Measurements from ENCODE around the gene JAGN1.
"Not testable (repeated sequence)": the region's sequence is repeated elsewhere in the genome, so short reads cannot be mapped to it uniquely, and the experiment has no call there.

The JAGN1 gene

DNA sequence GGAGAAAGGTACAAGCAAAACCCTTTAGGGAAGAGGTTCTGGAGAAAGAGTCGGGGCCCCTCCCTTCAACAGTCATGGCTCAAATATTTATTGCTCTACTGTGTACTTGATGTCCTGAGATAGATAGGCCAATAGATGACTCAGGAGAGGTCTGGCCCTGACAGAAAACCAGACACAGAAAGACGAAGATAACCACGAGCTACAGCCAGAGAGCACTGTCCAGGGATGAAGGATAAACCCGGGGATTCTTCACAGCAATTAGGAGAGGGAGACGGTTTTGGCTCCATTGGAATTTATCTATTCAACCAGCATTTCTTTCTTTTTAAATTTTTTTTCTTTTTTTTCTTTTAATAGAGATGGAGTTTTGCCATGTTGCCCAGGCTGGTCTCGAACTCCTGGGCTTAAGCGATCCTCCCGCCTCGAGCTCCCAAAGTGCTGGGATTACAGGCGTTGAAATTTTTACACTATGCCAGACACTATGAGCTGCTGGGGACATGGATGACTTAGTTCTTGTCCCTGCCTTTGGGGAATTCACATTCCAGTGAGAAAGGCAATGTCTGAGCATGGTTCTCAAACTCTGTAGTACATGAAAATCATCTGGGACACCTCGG is 5.8 kb upstream of the JAGN1 start:
- H3K4me3 ChIP-seq (ENCODE audit: low read length): no peak overlapping the region
- TF ChIP-seq, protein P1, sequence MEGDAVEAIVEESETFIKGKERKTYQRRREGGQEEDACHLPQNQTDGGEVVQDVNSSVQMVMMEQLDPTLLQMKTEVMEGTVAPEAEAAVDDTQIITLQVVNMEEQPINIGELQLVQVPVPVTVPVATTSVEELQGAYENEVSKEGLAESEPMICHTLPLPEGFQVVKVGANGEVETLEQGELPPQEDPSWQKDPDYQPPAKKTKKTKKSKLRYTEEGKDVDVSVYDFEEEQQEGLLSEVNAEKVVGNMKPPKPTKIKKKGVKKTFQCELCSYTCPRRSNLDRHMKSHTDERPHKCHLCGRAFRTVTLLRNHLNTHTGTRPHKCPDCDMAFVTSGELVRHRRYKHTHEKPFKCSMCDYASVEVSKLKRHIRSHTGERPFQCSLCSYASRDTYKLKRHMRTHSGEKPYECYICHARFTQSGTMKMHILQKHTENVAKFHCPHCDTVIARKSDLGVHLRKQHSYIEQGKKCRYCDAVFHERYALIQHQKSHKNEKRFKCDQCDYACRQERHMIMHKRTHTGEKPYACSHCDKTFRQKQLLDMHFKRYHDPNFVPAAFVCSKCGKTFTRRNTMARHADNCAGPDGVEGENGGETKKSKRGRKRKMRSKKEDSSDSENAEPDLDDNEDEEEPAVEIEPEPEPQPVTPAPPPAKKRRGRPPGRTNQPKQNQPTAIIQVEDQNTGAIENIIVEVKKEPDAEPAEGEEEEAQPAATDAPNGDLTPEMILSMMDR (IDR thresholded peaks at IDR 0.05; ENCODE audit: insufficient read depth, low read depth, low read length, missing control alignments): no peak
- peak; percentile 92 for DNase-seq (ENCODE audit: low read depth)

DNA sequence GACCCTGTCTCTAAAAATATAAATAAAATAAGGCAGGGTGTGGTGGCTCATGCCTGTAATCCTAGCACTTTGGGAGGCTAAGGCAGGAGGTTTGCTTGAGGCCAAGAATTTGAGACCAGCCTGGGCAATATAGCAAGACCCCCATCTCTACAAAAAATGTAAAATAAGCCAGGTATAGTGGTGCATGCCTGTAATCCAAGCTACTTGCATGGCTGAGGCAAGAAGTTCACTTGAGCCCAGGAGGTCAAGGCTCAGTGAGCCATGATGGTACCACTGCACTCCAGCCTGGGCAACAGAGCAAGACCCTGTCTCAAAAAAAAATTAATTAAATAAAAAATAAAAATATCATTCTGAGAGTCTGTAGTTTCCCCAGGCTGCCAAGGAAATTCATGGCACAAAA is 4.1 kb upstream of the JAGN1 start:
- no peak for DNase-seq (ENCODE audit: low read depth)
- TF ChIP-seq, protein P1 (IDR thresholded peaks at IDR 0.05; ENCODE audit: insufficient read depth, low read depth, low read length, missing control alignments): no peak
- H3K4me3 ChIP-seq (ENCODE audit: low read length): no peak overlapping the region

DNA sequence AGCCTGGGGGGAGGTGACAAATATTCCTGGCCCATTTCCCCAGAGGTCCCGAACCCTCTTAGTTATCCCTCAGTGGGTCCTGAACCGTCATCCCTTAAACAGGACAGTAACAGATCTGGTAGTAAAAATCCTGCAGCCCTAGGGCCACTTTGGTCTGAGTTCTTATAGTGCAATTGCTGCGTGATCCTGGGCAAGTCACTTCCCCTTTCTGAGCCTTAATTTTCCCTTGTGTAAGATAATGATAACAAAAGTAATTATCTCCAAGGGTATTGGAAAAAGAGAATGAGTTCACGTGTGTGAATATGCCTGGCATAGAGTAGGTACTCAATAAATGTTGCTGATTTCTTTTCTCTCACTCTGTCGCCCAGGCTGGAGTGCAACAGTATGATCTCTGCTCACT is 2.9 kb upstream of the JAGN1 start:
- no peak for DNase-seq (ENCODE audit: low read depth)
- TF ChIP-seq, protein P1 (IDR thresholded peaks at IDR 0.05; ENCODE audit: insufficient read depth, low read depth, low read length, missing control alignments): no peak
- H3K4me3 ChIP-seq (ENCODE audit: low read length): no peak overlapping the region

DNA sequence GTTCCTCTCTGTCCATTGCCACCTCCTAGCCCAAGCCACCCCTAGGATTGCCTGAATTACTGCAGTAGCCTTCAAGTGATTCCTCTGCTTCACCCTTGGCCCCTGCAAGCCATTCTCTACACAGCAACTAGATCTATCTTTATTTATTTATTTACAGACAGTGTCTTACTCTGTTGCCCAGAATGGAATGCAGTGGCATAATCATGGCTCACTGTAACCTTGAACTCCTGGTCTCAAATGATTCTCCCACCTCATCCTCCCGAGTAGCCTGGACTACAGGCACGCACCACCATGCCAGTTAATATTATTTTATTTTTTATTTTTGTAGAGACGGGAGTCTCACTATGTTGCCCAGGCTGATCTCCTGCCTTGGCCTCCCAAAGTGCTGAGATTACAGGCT is 1.9 kb upstream of the JAGN1 start:
- no peak for DNase-seq (ENCODE audit: low read depth)
- no peak overlapping the region for H3K4me3 ChIP-seq (ENCODE audit: low read length)

DNA sequence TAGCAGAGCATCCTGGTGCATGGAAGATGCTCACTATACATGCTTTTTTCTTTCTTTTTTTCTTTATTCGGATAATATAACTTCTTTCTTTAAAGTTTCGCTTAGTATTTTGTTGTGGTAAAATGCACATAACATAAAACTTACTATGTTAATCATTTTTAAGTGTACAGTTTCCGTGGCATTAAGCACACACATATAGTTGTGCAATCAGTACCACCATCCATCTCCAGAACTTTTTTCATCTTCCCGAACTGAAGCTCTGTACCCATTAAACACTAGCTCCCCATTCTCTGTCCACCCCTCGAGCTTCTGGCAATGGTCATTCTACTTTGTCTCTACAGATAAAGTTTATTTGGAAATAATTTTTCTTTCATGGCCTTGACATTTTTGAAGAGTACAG is 1.0 kb upstream of the JAGN1 start:
- TF ChIP-seq, protein P1 (IDR thresholded peaks at IDR 0.05; ENCODE audit: insufficient read depth, low read depth, low read length, missing control alignments): no peak
- no peak for DNase-seq (ENCODE audit: low read depth)
- H3K4me3 ChIP-seq (ENCODE audit: low read length): no peak overlapping the region

More for the DNA sequence above, 1.9 kb upstream of the JAGN1 start:
- TF ChIP-seq, protein P1 (IDR thresholded peaks at IDR 0.05; ENCODE audit: insufficient read depth, low read depth, low read length, missing control alignments): no peak

DNA sequence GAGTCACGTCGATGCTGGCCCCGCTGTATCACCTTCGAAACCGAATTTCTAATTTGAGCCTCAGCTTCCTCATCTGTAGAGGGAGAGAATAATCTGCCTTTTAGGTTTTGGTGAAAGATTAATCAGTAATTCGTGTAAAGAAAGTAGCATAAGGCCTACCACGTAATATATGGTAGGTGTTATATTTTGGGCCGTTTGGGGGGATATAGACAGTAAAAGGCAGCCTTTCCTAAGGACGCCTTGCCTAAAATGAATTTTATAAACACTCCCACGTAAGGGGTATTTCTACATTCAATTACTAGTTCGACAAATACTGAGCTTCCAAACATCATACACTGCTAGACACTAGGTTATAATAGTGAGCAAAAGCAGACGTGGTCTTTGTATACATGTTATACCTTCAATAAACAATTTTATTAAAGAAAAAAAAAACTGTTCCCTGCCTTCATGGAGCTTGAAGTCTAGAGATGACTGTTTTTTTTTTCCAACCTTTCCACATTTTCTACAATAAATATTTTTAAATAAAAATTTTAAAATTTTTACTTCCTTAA is 737 bp downstream of the JAGN1 start:
- peak overlapping the region; percentile 80 for H3K4me3 ChIP-seq (ENCODE audit: low read length)
- TF ChIP-seq, protein P1 (IDR thresholded peaks at IDR 0.05; ENCODE audit: insufficient read depth, low read depth, low read length, missing control alignments): no peak
- DNase-seq (ENCODE audit: low read depth): no peak

DNA sequence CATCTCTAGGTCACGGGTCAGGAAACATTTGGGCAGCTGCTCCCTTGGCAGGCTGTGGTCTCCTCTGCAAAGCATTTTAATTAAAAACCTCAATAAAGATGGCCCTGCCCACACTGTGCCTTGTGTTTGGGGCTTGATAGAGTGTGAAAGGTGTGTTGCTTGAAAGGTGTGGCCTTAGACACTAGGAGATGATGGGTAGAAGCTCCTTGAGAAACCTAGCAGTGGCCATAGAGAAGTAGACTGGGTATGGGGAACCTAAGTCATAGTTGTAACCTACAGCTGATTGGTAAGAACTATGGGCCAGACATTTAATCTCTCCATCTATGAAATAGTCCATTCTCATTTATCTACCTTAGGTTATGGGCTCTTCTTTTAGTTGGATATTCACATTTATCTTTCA is 3.3 kb downstream of the JAGN1 start:
- DNase-seq (ENCODE audit: low read depth): no peak
- no peak overlapping the region for H3K4me3 ChIP-seq (ENCODE audit: low read length)
- TF ChIP-seq, protein P1 (IDR thresholded peaks at IDR 0.05; ENCODE audit: insufficient read depth, low read depth, low read length, missing control alignments): no peak

DNA sequence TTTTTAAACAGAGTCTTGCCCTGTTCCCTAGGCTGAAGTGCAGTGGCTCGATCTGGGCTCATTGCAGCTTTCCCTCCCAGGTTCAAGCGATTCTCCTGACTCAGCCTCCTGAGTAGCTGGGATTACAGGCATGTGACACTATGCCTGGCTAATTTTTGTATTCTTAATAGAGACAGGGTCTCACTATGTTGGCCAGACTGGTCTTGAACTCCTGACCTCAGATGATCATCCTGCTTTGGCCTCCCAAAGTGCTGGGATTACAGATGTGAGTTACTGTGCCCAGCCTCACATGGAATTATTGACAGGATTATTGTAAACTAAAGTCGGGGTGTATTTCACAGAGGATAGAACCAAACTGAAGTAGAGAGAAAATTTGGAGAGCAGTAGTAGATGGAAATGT is 5.3 kb downstream of the JAGN1 start:
- not testable (repeated sequence) for H3K4me3 ChIP-seq (ENCODE audit: low read length); DNase-seq (ENCODE audit: low read depth)

DNA sequence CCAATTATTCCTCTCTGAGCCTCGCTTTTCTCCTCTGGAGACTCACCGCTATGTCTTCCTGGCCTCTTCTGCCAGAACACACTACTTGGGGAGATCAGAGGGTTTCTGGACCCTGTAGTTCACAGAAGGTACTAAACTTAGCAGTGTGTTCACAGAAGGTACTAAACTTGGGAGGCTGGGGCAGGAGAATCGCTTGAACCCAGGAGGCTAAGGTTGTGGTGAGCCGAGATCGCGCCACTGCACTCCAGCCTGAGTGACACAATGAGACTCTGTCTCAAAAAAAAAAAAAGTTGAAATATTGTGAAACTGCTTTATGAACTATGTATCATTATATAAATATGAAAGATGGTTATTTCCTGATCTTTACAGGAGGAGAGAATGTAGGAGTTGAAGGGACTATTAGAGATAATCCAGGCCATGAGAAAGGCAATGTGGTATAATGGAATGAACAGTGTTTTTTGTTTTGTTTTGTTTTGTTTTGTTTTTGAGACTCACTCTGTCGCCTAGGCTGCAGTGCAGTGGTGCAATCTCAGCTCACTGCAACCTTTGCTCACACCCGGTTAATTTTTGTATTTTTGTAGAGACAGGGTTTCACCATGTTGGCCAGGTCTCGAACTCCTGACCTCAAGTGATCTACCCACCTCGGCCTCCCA is 6.5 kb downstream of the JAGN1 start:
- peak; percentile 61 for DNase-seq (ENCODE audit: low read depth)
- H3K4me3 ChIP-seq (ENCODE audit: low read length): not testable (repeated sequence)

Data from epithelial cell of esophagus (primary cell).